ENCODE measurements around the gene PAX6. TPM values are rescaled to one million over a fixed set of nuclear protein-coding genes. Genes with fewer than 3 reads are reported as not detected.

PAX6 gene
- total RNA-seq, 1 experiment from 2014 or later = 0.43 TPM

DNA sequence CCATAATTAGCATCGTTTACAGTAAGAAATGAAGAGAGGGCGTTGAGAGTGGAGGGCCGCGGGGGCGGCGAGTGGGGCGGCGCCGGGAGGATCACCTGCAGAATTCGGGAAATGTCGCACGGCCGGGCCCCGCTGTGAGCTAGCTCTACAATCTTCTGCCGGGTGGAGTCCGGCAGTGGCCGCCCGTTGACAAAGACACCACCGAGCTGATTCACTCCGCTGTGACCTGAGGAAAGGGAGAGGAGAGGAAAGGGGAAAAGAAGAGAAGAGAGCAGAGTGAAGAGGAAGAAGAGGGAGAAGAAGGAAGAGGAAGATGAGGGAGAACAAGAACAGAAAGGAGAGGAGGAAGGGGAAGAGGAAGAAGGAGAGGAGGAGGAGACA is 8.5 kb downstream of the PAX6 start:
- ChIA-PET POLR2A (no interaction called here), CTCF (no interaction called here)
- no peaks in the 10 kb centered on the region for H3K4me1 Mint-ChIP-seq (ENCODE audit: low read depth, unreplicated experiment)
- no peak overlapping the region for H3K4me3 Mint-ChIP-seq (ENCODE audit: unreplicated experiment)
- peaks cover 47% of the 10 kb centered on the region for H3K27me3 Mint-ChIP-seq (ENCODE audit: insufficient read depth, unreplicated experiment)
- no peaks in the 10 kb centered on the region for H3K9me3 Mint-ChIP-seq (ENCODE audit: unreplicated experiment)
- TF ChIP-seq CTCF (IDR thresholded peaks at IDR 0.05; ENCODE audit: insufficient read depth in 1 of 2, low read depth in 1 of 2, low read length in 1 of 2, severe bottlenecking in 1 of 2, unreplicated experiment in 1 of 2) = no peak
- no peaks in the 10 kb centered on the region for H3K36me3 Mint-ChIP-seq (ENCODE audit: insufficient read depth, unreplicated experiment)
- Histone ChIP-seq H3K36me3 (ENCODE audit: control insufficient read depth, insufficient read depth, low read length) (no peaks in the 10 kb centered on the region; the same call in 1 of the 2 replicates), H3K9me3 (no peaks in the 10 kb centered on the region), H3K4me3 (ENCODE audit: low read depth, low read length) (no peak overlapping the region), H3K4me1 (no peaks in the 10 kb centered on the region), H3K27me3 (replicated peaks; ENCODE audit: control insufficient read depth, insufficient read depth, low read length) (peaks cover 4% of the 10 kb centered on the region)
- no peak for DNase-seq
- no TSS peak for BruUV-seq (replicated peaks)
- H3K27ac Mint-ChIP-seq (ENCODE audit: unreplicated experiment) = no peak overlapping the region
- intact Hi-C loops (cut with micrococcal nuclease; ENCODE audit: unreplicated experiment) = no loop called here

DNA sequence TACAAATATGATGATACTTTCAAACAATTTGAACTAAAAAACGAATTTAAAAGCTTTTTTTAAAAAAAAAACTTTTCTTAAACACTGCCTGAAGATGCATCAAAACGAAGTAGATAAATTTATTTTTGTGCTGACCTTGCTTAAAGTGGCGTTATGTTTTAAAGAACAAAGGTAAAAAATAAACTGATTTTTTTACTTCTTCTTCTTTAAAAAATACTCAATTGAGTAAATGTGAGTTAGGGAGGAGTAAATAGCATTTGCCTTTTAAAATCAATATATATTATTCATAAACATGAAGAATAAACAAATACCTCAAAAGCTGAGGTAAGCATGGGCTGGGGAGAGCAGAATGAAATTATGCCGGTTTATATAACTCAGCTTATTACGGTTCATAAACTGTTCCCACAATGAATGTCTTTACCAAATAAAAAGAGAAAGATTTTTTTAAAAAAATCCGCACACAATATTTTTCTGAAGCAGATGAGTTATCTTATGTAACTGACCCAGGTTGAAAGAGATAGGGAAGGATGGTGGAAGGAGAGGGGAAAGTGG is 9.0 kb downstream of the PAX6 start:
- no peak for DNase-seq
- Mint-ChIP-seq H3K4me1 (ENCODE audit: low read depth, unreplicated experiment) (no peaks in the 10 kb centered on the region), H3K9me3 (ENCODE audit: unreplicated experiment) (no peaks in the 10 kb centered on the region), H3K27ac (ENCODE audit: unreplicated experiment) (no peak overlapping the region), H3K27me3 (ENCODE audit: insufficient read depth, unreplicated experiment) (peaks cover 44% of the 10 kb centered on the region), H3K4me3 (ENCODE audit: unreplicated experiment) (no peak overlapping the region), H3K36me3 (ENCODE audit: insufficient read depth, unreplicated experiment) (no peaks in the 10 kb centered on the region)
- Histone ChIP-seq H3K4me1 (no peaks in the 10 kb centered on the region), H3K4me3 (ENCODE audit: low read depth, low read length) (no peak overlapping the region), H3K27me3 (replicated peaks; ENCODE audit: control insufficient read depth, insufficient read depth, low read length) (peaks cover 4% of the 10 kb centered on the region), H3K36me3 (ENCODE audit: control insufficient read depth, insufficient read depth, low read length) (no peaks in the 10 kb centered on the region), H3K9me3 (no peaks in the 10 kb centered on the region)
- intact Hi-C loops (cut with micrococcal nuclease; ENCODE audit: unreplicated experiment) = no loop called here
- no peak for TF ChIP-seq CTCF (IDR thresholded peaks at IDR 0.05; ENCODE audit: insufficient read depth in 1 of 2, low read depth in 1 of 2, low read length in 1 of 2, severe bottlenecking in 1 of 2, unreplicated experiment in 1 of 2)
- ChIA-PET POLR2A (no interaction called here), CTCF (no interaction called here)
- BruUV-seq (replicated peaks) = no TSS peak

DNA sequence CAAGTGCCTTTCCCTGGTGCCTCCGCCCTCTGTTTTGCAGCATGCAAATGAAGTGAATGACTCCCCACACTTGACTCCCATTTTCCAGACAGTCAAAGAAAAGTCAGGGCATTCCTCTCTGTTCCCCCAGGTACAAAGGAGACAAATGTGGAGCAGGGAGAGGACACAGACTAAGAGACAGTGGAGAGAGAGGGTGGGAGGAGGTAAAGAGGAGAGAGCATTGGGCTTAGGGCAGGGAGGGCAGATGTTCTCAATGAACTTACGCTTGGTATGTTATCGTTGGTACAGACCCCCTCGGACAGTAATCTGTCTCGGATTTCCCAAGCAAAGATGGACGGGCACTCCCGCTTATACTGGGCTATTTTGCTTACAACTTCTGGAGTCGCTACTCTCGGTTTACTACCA is 9.8 kb downstream of the PAX6 start:
- Histone ChIP-seq H3K4me3 (ENCODE audit: low read depth, low read length) (no peak overlapping the region), H3K4me1 (no peaks in the 10 kb centered on the region), H3K9me3 (no peaks in the 10 kb centered on the region), H3K27me3 (replicated peaks; ENCODE audit: control insufficient read depth, insufficient read depth, low read length) (peaks cover 4% of the 10 kb centered on the region; the same call in 1 of the 2 replicates), H3K36me3 (ENCODE audit: control insufficient read depth, insufficient read depth, low read length) (no peaks in the 10 kb centered on the region)
- ChIA-PET POLR2A (no interaction called here), CTCF (no interaction called here)
- intact Hi-C loops (cut with micrococcal nuclease; ENCODE audit: unreplicated experiment) = no loop called here
- DNase-seq = no peak
- BruUV-seq (replicated peaks) = no TSS peak
- Mint-ChIP-seq H3K4me1 (ENCODE audit: low read depth, unreplicated experiment) (no peaks in the 10 kb centered on the region), H3K27ac (ENCODE audit: unreplicated experiment) (no peak overlapping the region), H3K36me3 (ENCODE audit: insufficient read depth, unreplicated experiment) (no peaks in the 10 kb centered on the region), H3K4me3 (ENCODE audit: unreplicated experiment) (no peak overlapping the region), H3K9me3 (ENCODE audit: unreplicated experiment) (no peaks in the 10 kb centered on the region), H3K27me3 (ENCODE audit: insufficient read depth, unreplicated experiment) (peaks cover 44% of the 10 kb centered on the region)
- TF ChIP-seq CTCF (IDR thresholded peaks at IDR 0.05; ENCODE audit: insufficient read depth in 1 of 2, low read depth in 1 of 2, low read length in 1 of 2, severe bottlenecking in 1 of 2, unreplicated experiment in 1 of 2) = no peak
